Stomach (tissue), 9 donors: ENCODE measurements around the gene ZNF174. TPM values are rescaled to one million over a fixed set of nuclear protein-coding genes. Genes with fewer than 3 reads are reported as not detected.

ENCODE experiments used
- DNase-seq, 2 donors: peaks; one replicate each; pipeline versions ENCODE4 v3.0.0 to v3.0.0-alpha.2; 2013 to 2019
- H3K27ac ChIP-seq, 5 donors: fragments of 200-600 bp in 4 of 5; sonication (generic) in 4 of 5; one replicate each; pipeline ENCODE4 v1.5.1; 2013 to 2019; ENCODE audit warnings: mild to moderate bottlenecking in 1 of 5, moderate library complexity in 1 of 5
- H3K27me3 ChIP-seq, 3 donors: fragments of 200-600 bp; sonication (generic); one replicate each; pipeline ENCODE4 v1.5.1; 2017 to 2019; ENCODE audit warnings: mixed run types in 1 of 3
- H3K36me3 ChIP-seq, 4 donors: fragments of 200-600 bp; sonication (generic); 1 replicate in 3 of 4; 2 replicates in 1 of 4; pipeline ENCODE4 v1.5.1; 2016 to 2019
- H3K4me1 ChIP-seq, 4 donors: fragments of 200-600 bp; sonication (generic); one replicate each; pipeline ENCODE4 v1.5.1; 2016 to 2019
- H3K4me3 ChIP-seq, 4 donors: fragments of 200-600 bp; sonication (generic) in 3 of 4; one replicate each; pipeline ENCODE4 v1.5.1; 2016 to 2019; ENCODE audit warnings: mild to moderate bottlenecking in 1 of 4
- H3K9me3 ChIP-seq, 4 donors: fragments of 200-600 bp; sonication (generic); one replicate each; pipeline ENCODE4 v1.5.1; 2016 to 2019
- CTCF ChIP-seq, 7 experiments: fragments of 450-650 bp in 4 of 7; fragments of 200-600 bp in 3 of 7; sonication (generic) in 3 of 7; IDR thresholded peaks; one replicate each; pipeline ENCODE4 v1.5.1; 2016 to 2019; ENCODE audit warnings: antibody characterized with exemption in 7 of 7, control low read depth in 2 of 7, mild to moderate bottlenecking in 1 of 7
- EP300 ChIP-seq: sonication (generic); formaldehyde crosslinking; IDR thresholded peaks from one replicate; pipeline ENCODE4 v1.6.1; 2017; ENCODE audit warnings: antibody characterized with exemption
- POLR2A ChIP-seq, 4 donors: fragments of 450-650 bp; IDR thresholded peaks; one replicate each; pipeline ENCODE4 v1.6.1; 2016; ENCODE audit warnings: antibody characterized with exemption in 4 of 4, control low read depth in 2 of 4, mild to moderate bottlenecking in 1 of 4, moderate library complexity in 1 of 4
- POLR2AphosphoS5 ChIP-seq, 3 donors: sonication (generic); formaldehyde crosslinking; IDR thresholded peaks; one replicate each; pipeline ENCODE4 v1.6.1; 2016; ENCODE audit warnings: antibody characterized with exemption in 3 of 3
- WGBS, 5 donors: extraction: QIAGEN DNeasy Blood & Tissue Kit in 3 of 5; methylation state at CpG; one replicate each; pipeline versions ENCODE4 v1.1.5 to v1.1.7; 2013 to 2018; 5-methylcytosine and 5-hydroxymethylcytosine counted together
- intact Hi-C: fragments of 100-400 bp; cut with DNase I; formaldehyde crosslinking; loops from one replicate; pipeline ENCODE4 v1.15.1; 2023; ENCODE audit warnings: low total_unique reads
- polyA plus RNA-seq, 3 donors: library from polyadenylated mRNA; stranded (reverse); fragments of 200-250 nt; gene quantifications; one replicate each; pipeline ENCODE4 v1.2.3, GENCODE V29; 2013
- total RNA-seq, 5 donors: library from RNA; depleted of rRNA; stranded (reverse); fragments of >200 nt; gene quantifications; one replicate each; pipeline versions ENCODE4 v1.1.0 to v1.2.3, GENCODE V29; 2014 to 2016
- donor health status: healthy with polysubstance abuse.
- donor health status: Bipolar disorder and iron deficiency.
- donor health status: healthy.

ZNF174 gene
- total and polyA plus RNA-seq, 8 donors: 4.2 to 52.5 (median 9.5) TPM

- Histone ChIP-seq H3K4me3 (no peak overlapping the region), H3K36me3 (no peaks in the 10 kb centered on the region), H3K4me1 (no peaks in the 10 kb centered on the region), H3K9me3 (peaks cover 0 to 4% (median 2%) of the 10 kb centered on the region in 4 donors), H3K27me3 (peaks cover 0 to 24% (median 7%) of the 10 kb centered on the region in 3 donors), H3K27ac (no peak overlapping the region)
- intact Hi-C loops: no loop called here
- DNase-seq: no peak
- 0 to 53% (median 23%) methylated on average over 1 of the region's 1 CpG for WGBS, 5 donors
- TF ChIP-seq CTCF (IDR thresholded peaks at IDR 0.05) (no peak), POLR2A (IDR thresholded peaks at IDR 0.05) (no peak), POLR2AphosphoS5 (IDR thresholded peaks at IDR 0.05) (no peak), EP300 (no peak)
Measured at GRCh38 chr16:3358871-3359270, 42.1 kb upstream of the ZNF174 start.

- no peak for DNase-seq
- H3K4me3 ChIP-seq: no peak overlapping the region
- peaks cover 0 to 24% (median 7%) of the 10 kb centered on the region in 3 donors for H3K27me3 ChIP-seq
- intact Hi-C loops: no loop called here
- peaks cover 0 to 36% (median 12%) of the 10 kb centered on the region in 4 donors for H3K9me3 ChIP-seq
- H3K4me1 ChIP-seq: no peaks in the 10 kb centered on the region
- H3K36me3 ChIP-seq: no peaks in the 10 kb centered on the region
- no peak for TF ChIP-seq EP300
- no peak for TF ChIP-seq POLR2AphosphoS5 (IDR thresholded peaks at IDR 0.05)
- TF ChIP-seq CTCF (IDR thresholded peaks at IDR 0.05): no peak
- TF ChIP-seq POLR2A (IDR thresholded peaks at IDR 0.05): no peak
- H3K27ac ChIP-seq: no peak overlapping the region
Measured at GRCh38 chr16:3362931-3363330, 38.1 kb upstream of the ZNF174 start.

GRCh38 chr16:3363793-3364192 lies 37.2 kb upstream of the ZNF174 start:
- TF ChIP-seq CTCF (IDR thresholded peaks at IDR 0.05) (no peak), POLR2AphosphoS5 (IDR thresholded peaks at IDR 0.05) (no peak), POLR2A (IDR thresholded peaks at IDR 0.05) (no peak), EP300 (no peak)
- Histone ChIP-seq H3K27me3 (peaks cover 0 to 24% (median 7%) of the 10 kb centered on the region in 3 donors), H3K36me3 (no peaks in the 10 kb centered on the region), H3K4me1 (no peaks in the 10 kb centered on the region), H3K4me3 (no peak overlapping the region), H3K27ac (no peak overlapping the region), H3K9me3 (peaks cover 0 to 36% (median 12%) of the 10 kb centered on the region in 4 donors)
- intact Hi-C loops: no loop called here
- no peak for DNase-seq
- WGBS, 5 donors: 90 to 93% (median 91%) methylated on average over 7 of the region's 7 CpGs

GRCh38 chr16:3364774-3365427 lies 36.1 kb upstream of the ZNF174 start:
- intact Hi-C loops: no loop called here
- peak overlapping the region; percentile 44 to 53 (median 46) for H3K4me3 ChIP-seq
- TF ChIP-seq POLR2A (IDR thresholded peaks at IDR 0.05) (peak in 1 of 4 donors; percentile 16), POLR2AphosphoS5 (IDR thresholded peaks at IDR 0.05) (peak in 2 of 3 donors; percentile 68 to 69), EP300 (no peak)
- peaks cover 0 to 36% (median 12%) of the 10 kb centered on the region in 4 donors for H3K9me3 ChIP-seq
- 13 to 19% (median 15%) methylated on average over 39 to 42 of the region's 42 CpGs for WGBS, 5 donors
- H3K36me3 ChIP-seq: no peaks in the 10 kb centered on the region
- DNase-seq: peak; percentile 74 to 96
- no peaks in the 10 kb centered on the region for H3K4me1 ChIP-seq
- peak overlapping the region; percentile 43 to 86 (median 77) for H3K27ac ChIP-seq
- H3K27me3 ChIP-seq: peaks cover 0 to 22% (median 7%) of the 10 kb centered on the region in 3 donors

- Histone ChIP-seq H3K9me3 (peaks cover 0 to 30% (median 14%) of the 10 kb centered on the region in 4 donors), H3K27ac (no peak overlapping the region), H3K27me3 (no peaks in the 10 kb centered on the region), H3K4me3 (no peak overlapping the region), H3K4me1 (no peaks in the 10 kb centered on the region), H3K36me3 (peaks cover 0 to under 1% (median 0%) of the 10 kb centered on the region in 4 donors)
- TF ChIP-seq POLR2A (IDR thresholded peaks at IDR 0.05) (no peak), CTCF (IDR thresholded peaks at IDR 0.05) (no peak), POLR2AphosphoS5 (IDR thresholded peaks at IDR 0.05) (no peak), EP300 (no peak)
- intact Hi-C loops: no loop called here
- 92 to 95% (median 94%) methylated on average over 11 of the region's 11 CpGs for WGBS, 5 donors
- DNase-seq: no peak
Measured at GRCh38 chr16:3369073-3369472, 31.9 kb upstream of the ZNF174 start.
